ENCODE results near the gene CAPN12.

CAPN12 gene

DNA sequence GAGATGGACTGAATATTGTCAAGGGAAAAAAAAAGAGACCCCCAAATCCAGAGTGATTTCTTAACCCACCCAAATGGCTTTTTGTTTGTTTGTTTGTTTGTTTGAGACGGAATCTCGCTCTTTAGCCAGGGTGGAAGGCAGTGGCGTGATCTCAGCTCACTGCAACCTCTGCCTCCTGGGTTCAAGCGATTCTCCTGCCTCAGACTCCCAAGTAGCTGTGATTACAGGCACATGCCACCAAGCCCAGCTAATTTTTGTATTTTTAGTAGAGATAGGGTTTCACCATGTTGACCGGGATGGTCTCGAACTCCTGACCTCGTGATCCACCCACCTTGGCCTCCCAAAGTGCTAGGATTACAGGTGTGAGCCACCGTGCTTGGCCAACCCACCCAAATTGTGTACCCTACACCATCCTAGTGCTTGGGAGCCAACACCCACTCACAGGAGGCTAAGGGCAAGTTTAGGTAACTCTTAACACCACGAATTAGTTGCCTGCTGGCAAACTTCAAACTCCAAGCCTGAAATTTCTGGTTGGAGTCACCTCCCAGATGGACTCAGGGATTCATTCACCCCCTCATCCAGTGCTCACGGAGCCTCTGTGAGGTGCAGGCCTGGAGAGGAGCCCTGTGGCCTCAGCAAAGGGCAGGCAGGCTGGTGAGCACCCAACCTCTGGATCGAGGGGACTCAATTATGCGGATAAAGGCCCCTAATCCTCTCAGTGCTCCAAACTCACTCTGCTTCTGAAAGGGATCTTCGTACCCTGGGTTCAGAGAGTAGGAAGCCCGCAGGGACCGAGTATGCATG lies 59.2 kb downstream of the CAPN12 start:
- H3K4me3 ChIP-seq (ENCODE audit: control insufficient read depth, low read depth, low read length): peak overlapping the region; percentile 15
- no peak for DNase-seq (ENCODE audit: low read depth)
- no peak for TF ChIP-seq CTCF (conservative IDR thresholded peaks at IDR 0.05; ENCODE audit: control insufficient read depth, insufficient read depth, low read depth, low read length)

GRCh38 chr19:38684078-38684861 lies 60.0 kb downstream of the CAPN12 start:
- TF ChIP-seq CTCF (conservative IDR thresholded peaks at IDR 0.05; ENCODE audit: control insufficient read depth, insufficient read depth, low read depth, low read length): no peak
- peak; percentile 94 for DNase-seq (ENCODE audit: low read depth)
- H3K4me3 ChIP-seq (ENCODE audit: control insufficient read depth, low read depth, low read length): peak overlapping the region; percentile 15

DNA sequence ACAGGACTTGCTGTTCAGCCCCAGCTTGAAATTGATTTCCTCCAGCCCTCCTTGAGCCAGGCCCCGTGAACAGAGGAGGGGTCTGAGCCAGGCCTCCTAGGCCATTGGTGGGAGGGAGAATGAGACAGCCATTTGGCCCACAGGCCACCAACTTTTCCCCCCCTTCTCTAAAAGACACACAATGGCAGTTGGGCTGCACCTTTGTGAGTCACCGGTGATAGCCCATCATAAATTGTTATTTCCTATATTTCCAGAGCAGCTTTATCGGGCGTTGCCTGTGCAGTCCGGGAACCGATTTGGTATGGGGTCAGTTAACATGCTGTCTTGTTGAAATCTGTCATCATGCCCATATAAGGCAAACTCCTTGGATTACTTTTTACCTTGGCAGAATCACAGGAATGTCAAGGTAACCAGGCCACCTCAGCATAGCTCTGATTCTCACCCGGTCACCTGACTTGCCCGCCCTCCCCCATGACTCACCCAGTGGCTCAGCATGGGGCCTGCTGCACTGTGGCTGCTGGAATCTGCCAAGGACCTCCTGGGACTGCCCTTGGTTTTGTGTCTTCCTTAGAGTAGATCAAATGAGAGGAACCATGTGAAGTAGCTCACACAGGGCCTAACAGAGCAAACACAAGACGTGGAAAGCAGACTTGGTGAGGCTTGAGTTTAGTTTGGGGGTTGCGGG lies 60.7 kb downstream of the CAPN12 start:
- peak overlapping the region; percentile 3 for H3K4me3 ChIP-seq (ENCODE audit: control insufficient read depth, low read depth, low read length)
- DNase-seq (ENCODE audit: low read depth): peak; percentile 90
- TF ChIP-seq CTCF (conservative IDR thresholded peaks at IDR 0.05; ENCODE audit: control insufficient read depth, insufficient read depth, low read depth, low read length): no peak

DNA sequence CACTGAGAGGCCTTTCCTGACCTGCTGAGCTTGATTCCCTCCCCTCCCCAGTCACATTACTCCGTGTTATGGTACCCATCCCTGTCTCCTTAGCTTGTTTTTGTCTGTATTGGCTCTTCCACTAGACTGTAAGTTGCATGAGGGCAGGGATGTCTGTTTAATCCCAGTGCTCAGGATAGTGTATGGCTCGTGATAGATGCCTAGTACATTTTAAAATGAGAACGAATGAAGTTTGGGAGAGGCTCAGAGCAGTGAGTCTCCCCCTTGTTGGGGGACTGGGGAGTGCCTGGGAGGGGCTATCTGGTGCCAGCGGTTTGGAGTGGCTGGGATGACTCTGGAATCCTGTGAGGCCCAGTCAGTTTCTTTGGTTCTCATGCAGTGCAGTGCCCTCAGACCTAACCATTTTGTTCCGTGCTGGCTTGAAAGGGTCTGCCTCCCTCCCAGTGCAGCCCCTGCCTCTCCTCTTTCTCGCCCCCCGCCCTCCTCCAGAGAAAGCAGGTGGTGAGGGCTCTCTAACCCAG lies 61.3 kb downstream of the CAPN12 start:
- TF ChIP-seq CTCF (conservative IDR thresholded peaks at IDR 0.05; ENCODE audit: control insufficient read depth, insufficient read depth, low read depth, low read length): no peak
- H3K4me3 ChIP-seq (ENCODE audit: control insufficient read depth, low read depth, low read length): no peak overlapping the region
- DNase-seq (ENCODE audit: low read depth): no peak

DNA sequence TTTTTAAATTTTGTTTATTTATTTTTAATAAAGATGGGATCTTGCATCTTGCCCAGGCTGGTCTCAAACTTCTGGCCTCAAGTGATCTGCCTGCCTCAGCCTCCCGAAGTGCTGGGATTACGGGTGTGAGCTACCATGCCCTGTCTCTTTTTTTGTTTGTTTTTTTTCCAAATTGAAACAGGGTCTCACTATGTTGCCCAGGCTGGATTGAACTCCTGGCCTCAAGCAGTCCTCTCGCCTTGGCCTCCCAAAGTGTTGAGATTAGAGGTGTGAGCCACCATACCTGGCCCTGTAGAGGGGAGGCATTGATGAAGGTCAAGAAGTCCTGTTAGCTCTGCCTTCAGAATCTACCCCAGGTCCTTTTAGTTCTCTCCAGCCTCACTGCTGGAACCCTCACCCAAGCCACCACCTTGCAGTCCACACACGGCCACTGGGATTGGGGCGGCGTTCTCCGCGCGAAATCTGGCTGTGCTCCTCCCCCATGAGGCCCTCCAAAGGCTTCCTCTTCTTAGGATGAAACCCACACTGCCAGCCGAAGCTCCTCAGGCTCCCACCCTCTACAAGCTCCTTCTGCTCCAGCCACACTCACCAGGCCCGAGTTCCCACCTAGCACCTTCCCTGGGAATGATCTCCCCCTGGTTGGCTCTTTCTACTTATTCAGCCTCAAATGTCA lies 61.9 kb downstream of the CAPN12 start:
- no peak for TF ChIP-seq CTCF (conservative IDR thresholded peaks at IDR 0.05; ENCODE audit: control insufficient read depth, insufficient read depth, low read depth, low read length)
- no peak overlapping the region for H3K4me3 ChIP-seq (ENCODE audit: control insufficient read depth, low read depth, low read length)
- no peak for DNase-seq (ENCODE audit: low read depth)
